HK-2 (cell line): ENCODE measurements around the gene CYP2W1.

Source experiments
- DNase-seq: peaks from one replicate; pipeline ENCODE4 v3.0.0-alpha.2; 2018; ENCODE audit not compliant: unreplicated experiment

Gene CYP2W1

DNA sequence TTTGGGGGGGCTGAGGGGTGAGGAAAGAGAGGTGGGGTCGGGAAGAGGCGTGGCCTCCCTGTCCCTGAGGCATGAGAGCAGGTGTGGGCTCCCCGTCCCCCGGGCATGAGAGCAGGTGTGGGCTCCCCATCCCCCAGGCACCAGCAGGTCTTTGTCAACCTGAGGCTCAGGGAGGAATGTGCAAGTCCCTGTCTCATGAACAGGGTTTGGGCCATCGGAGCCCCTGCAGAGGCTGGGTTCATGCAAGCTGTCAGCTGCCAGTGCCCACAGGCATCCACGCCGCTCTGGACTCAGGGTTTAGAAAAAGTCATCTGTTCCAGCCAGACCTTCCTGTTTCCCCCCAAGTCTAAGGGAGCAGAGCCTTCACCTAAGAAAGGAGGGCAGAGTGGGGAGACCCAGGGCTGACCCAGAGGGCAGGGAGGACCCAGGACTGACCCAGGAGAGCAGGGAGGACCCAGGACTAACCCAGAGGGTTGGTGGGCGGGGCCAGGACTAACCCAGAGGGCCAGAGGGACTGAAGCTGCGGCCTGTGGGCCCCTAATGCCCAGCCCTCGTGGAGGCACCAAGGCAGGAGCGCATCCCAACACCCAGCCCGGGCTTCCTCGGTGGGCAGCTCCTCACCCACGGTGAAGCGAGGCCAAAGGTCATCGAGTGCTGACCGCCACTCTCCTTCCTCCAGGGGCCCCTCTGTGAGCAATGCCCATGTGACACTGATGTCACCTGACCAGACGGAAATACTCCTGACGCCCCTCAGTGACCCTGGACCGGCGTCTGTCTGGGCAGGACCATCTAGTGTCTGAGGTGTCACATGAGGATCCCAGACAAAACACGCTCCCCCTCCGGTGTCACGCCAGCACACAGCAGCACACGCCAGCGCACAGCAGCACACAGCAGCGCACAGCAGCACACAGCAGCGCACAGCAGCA, 32.5 kb downstream of the CYP2W1 start:
- no peak for DNase-seq

DNA sequence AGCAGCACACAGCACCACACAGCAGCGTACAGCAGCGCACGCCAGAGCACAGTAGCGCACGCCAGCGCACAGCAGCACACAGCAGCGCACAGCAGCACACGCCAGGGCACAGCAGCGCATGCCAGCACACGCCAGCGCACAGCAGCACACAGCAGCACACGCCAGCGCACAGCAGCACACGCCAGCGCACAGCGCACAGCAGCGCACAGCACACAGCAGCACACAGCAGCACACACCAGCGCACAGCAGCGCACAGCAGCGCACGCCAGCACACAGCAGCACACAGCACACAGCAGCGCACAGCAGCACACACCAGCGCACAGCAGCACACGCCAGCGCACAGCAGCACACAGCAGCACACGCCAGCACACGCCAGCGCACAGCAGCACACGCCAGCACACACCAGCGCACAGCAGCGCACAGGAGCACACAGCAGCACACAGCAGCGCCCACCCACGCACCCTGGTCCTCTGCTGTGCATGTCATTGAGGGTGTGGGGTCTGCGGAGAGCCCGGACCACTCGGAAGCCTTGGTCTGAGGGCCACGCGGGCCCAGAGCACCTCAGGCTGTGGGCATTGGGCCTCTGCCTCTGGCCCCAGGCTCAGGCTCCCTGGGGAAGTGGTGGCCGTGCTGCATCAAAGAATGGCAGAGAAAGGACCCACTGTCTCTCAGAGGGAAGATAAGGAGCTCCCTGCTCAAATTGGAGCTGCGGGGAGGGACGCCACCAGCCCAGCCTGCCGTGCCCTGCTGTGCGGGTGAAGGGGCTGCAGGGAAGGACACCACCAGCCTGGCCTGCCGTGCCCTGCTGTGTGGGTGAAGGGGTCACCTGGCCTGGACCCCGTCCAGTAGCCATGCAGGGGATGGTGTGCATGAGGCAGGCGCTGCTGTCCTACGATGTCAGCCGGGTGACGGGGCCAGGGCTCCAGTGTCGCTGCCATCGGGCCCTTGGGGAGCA, 33.9 kb downstream of the CYP2W1 start:
- DNase-seq = no peak

DNA sequence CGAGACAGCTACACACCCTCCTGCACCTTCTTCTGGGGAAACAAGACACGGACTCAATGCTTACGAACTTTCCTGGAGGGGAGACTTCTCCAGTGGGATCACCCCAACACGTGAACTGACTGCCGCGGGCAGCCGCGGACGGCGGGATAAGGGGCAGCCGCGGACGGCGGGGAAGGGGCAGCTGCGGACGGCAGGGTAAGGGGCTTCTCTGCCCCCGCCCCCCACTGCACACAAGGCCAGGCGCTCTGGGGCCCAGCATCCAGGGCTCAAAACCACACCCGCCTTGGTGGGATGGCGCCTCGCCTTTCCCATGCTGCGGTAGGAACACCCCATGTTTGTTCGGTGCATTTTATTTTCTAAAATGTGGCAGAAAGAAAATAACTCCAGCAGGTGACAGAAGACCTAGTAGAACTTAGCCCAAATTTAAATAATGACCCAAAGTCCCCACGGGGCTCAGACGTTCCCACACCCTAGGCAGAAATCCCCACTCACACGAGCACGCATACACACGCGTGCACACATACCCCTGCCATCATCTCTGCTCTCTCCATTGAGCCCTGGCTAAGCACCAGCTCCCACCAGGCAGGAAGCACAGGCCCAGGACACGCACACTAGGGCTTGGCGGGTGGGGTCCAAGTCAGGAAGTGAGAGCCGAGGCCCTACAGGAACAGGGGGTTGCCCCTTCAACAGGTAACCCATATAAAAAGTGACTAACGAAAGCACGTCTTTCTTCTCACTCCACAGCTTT, 34.8 kb downstream of the CYP2W1 start:
- no peak for DNase-seq

DNA sequence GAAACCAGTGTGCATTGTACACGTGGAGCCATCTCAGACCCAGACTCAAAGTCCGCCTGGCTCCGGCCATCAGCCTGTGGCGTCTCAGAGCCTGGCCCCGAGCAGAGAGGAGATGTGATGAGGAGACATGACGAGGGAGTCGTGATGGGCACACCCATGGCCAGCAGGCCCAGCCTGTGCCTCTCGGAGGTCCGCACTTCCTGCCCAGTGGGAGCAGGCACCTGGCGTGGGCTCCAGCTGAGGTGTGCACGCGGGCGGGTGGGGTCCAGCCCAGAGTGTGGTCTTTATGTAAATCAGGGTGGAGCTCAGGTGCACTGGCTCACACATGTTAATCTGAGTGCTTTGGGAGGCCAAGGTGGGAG, 35.3 kb downstream of the CYP2W1 start:
- no peak for DNase-seq

DNA sequence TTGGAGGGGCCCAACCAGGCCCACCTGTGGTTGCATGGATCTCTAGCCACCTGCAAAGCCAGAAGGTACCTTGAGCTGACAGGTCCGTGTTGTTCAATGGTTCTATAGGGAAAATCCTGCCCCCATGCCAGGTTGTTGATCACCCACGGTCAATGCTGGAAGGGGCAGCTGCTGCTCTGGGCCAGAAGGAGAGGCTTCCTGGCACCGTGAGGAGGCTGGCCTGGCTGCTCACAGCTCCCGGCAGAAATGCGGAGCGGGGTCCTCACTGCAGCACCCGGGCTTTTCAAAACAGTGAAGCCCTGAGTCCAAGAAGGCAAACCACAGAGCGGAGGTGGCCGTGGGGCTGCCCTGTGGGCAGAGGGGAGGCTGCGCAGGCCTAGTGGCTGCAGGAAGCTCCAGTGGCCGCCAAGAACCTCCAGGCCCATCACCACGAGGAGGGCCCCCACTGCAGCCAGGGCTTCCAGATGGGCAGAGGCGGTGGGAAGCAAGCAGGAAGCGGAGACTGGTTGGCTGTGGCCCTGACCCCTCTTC, 36.3 kb downstream of the CYP2W1 start:
- no peak for DNase-seq

DNA sequence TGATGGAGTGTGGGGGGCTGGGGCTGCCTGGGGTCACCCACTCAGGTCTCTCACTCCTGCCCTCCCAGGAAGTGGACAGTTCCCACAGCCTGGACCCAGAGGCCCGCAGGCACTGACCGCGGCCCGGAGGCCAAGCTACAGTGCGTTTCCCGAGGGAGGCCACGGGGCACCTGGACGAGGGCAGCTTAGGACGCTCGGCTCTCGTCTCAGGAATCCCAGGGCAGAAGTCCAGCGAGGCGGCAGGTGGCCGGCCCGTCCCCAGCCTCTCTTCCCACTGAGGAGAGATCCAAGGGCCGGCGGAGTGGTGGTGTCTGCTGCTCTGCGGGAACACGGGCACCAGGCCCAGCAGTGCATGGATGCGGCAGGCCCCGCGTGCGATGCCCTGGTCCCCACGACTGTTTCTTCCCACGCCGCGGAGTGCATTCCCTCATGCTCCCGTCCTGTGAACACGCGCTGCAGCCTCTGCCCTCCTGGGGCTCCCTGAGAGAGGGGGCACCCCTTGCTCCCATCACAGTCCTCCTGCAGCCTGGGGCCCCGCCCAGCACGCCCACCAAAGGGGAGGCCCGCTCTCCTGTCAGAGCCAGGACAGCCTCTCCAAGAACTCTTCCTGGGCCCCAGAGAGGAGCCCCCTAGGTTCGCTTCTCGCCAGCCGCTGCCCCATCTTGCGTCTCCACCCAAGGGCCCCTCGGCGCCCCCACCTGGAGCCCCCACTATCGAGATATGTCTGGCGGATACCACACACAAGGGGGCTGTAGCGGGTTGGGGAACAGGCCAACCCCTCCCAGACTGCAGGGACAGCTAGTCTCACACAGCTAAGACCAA, 37.0 kb downstream of the CYP2W1 start:
- DNase-seq = no peak

DNA sequence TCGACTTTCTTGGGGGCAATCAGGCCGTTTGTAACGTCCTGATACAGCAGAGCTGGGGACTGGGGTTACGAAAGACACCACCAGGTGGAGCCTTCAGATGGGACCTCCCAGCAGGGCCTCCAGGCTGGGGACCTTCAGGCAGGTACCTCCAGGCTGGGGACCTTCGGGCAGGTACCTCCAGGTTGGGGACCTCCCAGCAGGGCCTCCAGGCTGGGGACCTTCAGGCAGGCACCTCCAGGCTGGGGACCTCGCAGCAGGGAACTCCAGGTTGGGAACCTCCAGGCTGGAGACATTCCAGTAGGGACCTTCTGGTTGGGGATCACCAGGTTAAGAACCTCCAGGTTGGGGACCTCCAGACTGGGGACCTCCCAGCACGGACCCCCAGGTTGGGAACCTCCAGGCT, 37.9 kb downstream of the CYP2W1 start:
- DNase-seq = no peak

DNA sequence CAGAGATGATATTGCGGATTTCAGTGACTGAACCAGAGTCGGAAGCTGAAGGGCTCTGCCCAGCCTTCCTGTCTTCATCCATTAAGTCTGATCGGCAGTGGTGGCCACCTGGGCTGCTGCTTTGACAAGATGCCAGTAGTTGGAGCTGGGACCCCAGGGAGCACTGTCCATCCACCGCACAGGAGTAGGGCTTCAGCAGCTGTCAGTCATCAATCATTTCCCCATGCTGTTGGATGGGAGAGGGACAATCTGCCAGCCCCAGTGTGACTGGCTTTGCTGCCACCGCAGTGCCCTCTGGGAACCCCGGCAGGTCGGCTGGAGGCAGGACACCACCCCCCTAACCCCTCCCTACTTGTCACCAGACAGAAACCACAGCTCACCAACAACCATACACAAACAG, 38.4 kb downstream of the CYP2W1 start:
- DNase-seq = no peak

DNA sequence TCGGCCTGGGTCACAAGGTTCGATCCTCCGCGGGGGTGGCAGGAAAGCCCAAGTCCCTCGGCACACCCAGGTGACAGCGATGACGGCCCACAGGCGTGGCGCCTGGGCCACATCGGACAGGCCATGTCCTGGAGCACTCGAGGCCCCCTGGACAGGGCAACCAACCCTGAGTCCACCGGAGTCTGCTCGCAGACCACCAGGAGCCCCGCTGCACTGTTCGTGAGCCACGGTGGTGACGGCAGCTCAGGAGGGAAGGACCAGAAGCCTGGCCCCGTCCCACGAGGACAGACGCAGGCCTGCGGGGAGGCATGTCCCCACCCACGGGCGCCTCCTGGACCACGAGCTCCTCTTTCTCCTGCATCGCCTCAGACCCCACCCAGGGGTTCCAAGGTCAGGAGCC, 39.0 kb downstream of the CYP2W1 start:
- no peak for DNase-seq

DNA sequence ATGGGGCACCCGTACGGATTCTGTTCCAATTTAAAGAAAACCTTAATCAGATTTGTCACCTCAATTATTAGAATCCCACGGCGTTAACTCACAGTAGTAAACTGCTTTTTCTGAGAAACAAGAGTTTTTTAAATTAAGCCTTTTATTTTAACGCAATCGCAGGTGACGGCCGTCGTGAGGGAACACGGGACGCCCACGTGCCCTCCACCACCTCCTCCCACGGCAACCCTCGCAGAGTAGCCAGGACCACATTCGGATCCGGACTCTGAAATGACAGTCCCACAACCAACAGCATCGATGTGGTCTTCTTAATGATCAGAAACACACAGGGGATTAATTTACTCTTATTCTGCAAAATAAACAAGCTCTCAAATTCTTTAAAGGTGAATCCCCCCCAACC, 39.4 kb downstream of the CYP2W1 start:
- DNase-seq = no peak

DNA sequence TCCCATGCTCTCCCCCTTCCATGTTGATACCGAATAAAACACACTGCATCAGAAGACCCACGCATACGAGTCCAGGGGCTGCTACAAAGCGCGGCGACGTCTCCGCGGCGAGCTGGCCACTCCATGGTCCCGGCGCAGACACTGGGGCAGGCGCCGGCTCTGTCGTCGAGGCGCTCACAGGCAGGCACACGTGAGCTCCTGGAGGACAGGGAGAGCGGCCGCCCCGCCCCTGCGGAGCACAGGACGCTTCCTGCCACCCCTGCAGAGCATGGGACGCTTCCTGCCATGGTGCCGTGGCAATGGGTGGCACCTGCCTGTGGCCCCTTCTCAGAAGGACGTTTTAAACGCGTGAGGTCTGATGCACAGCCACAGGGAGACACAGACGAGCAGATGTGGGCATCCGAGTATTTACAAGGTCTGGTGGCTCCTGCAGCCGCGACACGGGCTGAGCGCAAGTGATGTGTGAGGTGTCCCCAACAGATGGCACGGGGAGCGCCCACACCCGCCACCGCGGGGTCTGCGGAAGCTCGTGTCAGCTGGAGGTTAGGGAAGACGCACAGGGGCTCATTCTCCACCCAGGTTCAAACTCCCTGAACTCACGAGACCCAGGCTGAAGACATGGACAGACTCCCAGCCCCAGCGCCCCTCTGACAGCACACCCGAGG, 40.0 kb downstream of the CYP2W1 start:
- DNase-seq = no peak

DNA sequence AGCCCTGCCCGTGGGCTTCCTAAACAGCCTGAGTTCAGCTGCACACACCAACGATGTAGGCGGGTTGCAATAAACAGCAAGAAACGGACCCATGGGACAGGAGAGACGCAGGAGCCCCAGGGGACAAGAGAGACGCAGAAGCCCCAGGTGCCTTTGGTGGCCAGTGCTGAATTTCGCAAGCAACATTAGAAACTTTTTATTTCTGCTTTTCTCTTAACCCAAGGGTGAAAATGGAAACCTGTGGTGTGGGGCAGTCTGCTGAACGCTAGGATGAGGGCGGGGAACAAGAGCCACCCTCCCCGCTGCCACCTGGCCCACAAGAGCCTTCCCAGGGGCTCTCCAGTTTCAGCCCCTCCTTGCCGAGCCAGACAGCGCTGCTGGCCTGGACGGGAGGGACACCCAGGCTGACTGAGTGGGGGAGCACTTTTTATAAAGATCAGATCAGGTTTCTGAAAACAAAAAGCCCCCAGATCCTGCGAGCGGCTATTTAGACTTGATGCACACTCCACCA, 41.4 kb downstream of the CYP2W1 start:
- no peak for DNase-seq

DNA sequence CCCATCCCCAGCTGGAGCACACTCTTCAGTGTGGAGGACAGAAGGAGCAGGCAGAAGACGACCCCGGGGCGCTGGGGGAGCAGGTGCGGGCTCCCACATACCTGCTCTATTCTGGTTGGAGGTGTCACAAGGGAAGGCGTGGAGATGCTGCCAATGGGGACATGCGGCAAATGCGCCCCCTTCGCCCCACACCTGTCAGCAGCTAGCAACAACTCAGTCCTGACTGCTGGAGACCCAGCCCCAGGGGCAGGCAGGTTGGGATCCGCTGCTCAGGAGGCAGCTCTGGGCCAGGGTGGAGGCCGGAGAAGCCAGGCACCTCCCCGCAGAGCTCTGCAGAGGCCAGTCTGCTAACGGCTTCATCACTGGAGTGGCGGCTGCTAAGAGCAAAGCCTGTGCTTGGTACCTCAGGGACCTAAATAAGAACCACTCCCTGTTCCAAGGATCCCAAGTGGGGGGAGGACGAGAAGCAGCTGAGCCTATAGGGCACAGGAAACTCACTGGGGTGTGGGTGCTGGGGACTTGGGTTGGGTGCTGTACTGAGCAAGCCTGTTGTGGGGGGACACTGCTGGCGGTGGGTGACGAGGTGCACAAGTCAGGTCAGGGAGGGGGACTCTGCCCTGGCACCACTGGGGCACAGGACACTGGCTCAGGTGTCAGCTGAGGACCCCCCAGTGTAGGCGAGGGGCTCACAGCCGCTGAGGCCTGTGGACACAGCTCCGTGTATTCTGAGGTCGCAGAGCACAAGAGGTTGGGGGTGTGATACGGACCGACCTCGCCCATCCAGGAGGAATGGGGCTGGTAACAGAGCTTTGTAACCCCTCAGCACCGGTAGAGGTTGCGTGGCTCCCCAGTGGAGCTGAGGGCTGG, 42.1 kb downstream of the CYP2W1 start:
- no peak for DNase-seq

DNA sequence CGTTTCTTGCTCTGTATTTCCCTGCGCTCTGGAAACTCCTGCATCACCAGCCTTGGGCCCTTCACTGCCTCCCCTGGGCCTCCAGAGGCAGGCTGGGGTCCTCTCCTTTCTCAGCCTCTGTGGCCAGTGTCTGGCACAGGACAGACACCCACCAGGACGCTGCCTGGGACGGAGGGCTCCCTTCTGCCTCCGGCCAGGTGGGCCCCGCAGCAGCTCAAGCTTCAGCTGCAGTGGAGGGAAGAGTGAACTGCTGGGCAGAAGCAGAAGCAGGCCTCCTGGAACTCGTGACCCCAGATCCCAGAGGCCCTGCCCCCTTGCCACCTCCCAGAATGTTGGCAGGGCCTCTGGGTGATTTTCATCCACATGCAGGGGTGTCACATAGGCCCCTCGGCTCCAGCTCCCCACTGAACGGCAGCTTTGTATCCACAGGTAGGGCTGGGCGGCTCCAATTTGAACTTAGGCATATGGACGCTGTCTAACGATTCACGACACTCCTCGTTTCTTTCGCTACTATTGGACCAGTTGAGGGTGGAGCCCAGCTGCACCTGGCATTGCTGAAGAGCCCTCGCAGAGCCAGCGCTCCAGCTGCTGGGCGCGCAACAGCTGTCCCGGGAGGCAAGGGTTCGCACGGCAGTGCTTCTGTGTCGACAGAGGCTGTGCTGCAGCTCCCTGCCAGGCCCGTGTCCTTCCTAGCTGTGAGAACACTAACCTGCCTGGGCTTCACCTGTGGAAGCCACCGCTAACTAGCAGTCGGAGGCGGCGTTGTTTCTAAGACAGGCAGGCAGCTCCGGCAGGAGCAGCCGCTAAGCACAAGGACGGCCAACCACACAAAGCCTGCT, 43.0 kb downstream of the CYP2W1 start:
- no peak for DNase-seq

DNA sequence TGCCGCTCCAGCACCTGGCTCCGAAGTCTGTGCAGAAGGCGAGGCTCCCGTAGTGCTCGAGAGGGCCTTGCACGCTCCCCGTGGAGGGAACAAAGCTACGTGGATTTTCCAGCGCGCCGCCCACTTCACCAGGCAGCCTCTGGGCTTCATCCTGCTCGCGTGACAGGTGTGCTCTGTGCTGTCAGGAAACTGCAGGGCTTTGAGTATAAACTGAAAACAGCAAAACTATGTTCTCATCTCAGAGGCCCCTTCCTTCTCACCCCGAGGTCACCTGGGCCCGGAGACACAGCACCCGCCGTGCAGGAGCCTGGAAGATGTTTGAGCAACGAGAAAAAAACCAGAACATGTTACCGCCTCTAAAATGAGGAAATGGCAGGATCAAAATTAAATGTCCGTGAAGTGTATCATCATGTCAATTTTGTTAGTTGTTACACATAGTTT, 43.8 kb downstream of the CYP2W1 start:
- DNase-seq = no peak

DNA sequence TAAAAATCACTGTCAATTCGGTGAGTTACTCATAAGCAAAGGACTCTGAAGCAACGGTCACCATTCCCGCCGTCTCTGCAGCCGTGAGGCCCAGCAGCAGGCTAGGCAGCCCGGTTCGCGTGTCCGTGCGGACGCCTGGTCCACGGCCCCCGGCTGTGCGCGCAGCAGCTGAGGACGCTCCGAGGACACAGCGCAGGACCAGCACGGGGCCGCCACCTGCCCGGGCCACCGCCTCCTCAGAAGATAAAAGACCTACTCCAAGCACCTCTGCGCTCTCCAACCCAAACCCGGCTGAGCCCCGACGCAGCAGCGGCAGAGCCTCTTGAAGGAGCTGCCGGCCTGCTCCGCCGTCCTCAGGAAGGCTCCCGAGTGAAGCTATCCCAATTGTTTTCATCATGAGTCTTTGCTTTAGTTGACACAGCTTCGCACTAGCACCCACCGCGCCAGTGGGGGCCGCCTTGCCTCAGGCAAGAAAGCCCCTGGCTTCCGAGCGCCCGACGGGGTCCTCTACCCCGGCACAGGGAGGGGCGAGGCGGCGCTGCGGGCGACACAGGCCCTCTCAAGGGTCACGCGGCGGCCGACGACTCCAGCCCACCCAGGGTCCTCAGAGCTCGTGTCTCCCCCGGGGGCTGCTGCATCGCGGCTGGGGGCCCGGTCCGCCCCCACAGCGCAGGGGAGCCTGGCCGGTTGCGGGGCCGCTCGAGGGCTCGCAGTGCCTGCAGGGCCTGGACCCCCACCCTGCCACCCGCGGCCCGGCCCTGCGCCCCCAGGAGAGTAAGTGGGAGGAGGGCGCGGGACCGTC, 44.5 kb downstream of the CYP2W1 start:
- no peak for DNase-seq

DNA sequence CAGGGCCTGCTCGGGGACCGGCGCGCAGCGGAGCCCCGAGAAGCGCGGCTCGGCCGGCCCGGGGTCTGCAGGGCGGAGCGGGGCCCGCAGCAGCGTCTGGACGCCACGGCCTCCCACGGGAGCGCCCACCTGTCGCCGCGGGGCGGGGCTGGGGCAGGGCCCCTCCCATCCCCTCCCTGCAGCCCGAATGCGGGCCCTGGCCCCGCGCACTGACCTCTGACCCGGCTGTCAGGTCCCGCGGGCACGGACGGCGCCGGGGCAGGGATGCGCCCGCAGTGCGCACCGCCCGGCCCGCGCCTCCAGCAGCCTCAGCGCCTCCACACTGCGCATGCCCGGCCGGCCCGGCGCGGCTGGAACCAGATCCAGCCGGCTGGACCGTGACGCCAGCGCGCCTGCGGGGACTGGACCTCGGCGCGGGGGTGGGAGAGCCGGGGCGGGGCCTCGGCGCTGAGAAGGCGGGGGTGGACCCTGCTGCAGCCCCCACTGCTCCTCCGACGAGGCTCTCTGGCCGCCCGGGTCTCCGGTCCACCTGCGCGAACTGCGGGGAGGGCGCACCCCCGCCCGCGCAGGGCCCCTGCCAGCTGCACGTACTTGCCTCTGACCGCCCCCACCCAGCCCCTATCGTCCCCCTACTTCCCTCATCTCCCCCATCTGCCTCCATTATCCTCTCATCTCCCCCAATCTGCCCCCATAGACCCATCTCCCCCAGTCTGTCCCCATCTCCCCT, 45.2 kb downstream of the CYP2W1 start:
- peak; percentile 94 for DNase-seq
